Activated CD4-positive, CD25-positive, alpha-beta regulatory T cell treated with anti-CD3 and anti-CD28 coated beads, Interleukin-2, amount 50 U/mL, for 16 hours (primary cell): ENCODE results near the gene KIAA1958.
"Not testable (repeated sequence)": the region's sequence is repeated elsewhere in the genome, so short reads cannot be mapped to it uniquely, and the experiment has no call there.

Experiments used
- DNase-seq: peaks from one replicate; pipeline ENCODE4 v3.0.0-alpha.2; 2020; ENCODE audit warnings: low read depth, low spot score

KIAA1958 gene

DNA sequence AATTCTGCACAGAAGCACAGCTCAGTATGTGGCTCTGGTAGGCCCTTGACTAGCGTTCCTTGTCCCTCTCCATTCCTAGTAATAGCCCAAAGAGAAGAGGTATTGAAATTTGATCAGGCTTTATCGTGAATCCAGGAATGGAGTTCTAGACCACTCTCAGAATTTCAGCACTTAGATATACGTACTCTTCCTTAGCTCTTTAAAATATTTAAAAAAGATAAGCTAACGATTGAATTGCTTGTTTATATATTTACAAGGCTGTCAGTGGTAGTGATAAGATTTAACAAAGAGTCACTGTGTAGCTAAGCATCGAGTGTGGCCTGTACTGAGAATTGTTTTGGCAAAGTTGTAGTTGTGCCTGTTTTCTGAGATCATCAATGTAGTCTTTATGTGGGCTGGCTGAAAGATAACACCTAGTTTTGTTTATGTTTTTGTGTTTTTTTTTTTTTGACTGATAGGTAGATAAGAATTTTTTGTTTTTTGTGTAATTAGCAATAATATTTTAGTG lies 2.5 kb downstream of the KIAA1958 start:
- no peak for DNase-seq

- DNase-seq, result no peak
Measured at GRCh38 chr9:112489876-112490666, 3.4 kb downstream of the KIAA1958 start.

DNA sequence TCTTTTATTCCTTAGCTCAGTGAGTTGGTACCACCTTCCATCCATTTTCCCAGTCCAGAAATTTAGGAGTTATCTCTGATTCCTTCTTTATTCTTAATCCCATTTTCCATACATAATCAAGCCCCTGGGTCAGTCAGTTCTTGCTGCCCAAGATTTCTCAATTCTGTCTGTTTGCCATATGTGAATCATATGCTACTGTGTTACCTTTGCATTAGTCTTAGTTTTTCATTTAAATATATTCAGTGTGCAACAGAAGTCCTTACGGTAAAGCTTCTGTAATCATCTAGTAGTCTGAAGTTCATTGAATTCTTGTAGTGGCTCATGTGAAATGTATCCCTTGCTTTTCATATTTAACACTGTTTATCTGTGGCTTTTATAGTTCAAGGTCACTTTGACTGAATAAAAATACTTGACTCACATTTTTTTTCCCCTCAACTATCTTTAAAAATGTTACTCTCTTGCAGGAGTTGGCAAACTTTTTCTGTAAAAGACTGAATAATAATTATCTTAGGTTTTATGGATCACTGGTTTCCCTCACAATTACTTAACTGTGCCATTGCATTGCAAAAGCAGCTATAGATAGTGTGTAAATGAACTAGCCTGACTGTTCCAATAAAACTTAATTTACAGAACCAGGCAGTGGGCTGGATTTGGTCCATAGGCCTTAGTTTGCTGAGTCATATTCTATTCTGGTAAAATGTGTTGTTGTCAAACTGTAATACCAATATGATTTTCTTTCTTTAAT lies 6.9 kb downstream of the KIAA1958 start:
- DNase-seq, result no peak

DNA sequence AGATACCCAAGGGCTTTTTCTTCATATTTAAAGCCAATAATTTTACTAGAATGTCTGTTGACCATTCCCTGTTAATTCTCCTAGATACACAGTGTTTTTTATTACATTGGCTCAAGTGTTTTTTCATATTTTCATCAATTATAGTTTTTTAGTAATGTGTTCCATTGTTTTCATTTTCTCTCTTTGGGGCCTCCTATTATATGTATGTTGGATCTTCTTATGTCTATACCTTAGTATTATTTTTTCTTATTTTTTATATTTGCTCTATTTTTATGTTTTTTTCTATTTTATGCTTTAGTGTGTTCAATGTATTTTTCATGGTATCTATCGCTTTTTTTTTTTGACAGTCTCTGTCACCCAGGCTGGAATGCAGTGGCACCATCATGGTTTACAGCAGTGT lies 7.5 kb downstream of the KIAA1958 start:
- no peak for DNase-seq

DNA sequence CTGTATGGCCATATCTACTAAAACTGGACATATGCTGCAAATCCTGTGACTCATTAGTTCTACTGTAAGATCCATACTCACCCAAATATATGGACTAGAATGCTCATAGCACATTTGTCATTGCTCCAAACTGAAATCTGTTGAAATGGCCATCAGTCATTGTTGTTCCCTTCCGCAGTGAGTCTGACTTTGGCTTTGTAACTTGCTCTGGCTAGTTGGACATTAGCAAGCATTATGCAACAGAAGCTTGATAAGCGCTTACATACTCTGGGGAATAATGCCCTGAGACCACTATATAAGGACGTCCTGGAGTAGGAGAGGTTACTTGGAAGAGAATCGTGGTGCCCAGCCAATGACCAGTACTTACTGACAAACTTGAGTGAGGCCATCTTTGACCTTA lies 9.0 kb downstream of the KIAA1958 start:
- DNase-seq, result no peak

GRCh38 chr9:112496074-112496722 lies 9.6 kb downstream of the KIAA1958 start:
- DNase-seq, result no peak

GRCh38 chr9:112500842-112501241 lies 14.2 kb downstream of the KIAA1958 start:
- no peak for DNase-seq

- DNase-seq, result no peak
Measured at GRCh38 chr9:112501287-112501686, 14.7 kb downstream of the KIAA1958 start.

DNA sequence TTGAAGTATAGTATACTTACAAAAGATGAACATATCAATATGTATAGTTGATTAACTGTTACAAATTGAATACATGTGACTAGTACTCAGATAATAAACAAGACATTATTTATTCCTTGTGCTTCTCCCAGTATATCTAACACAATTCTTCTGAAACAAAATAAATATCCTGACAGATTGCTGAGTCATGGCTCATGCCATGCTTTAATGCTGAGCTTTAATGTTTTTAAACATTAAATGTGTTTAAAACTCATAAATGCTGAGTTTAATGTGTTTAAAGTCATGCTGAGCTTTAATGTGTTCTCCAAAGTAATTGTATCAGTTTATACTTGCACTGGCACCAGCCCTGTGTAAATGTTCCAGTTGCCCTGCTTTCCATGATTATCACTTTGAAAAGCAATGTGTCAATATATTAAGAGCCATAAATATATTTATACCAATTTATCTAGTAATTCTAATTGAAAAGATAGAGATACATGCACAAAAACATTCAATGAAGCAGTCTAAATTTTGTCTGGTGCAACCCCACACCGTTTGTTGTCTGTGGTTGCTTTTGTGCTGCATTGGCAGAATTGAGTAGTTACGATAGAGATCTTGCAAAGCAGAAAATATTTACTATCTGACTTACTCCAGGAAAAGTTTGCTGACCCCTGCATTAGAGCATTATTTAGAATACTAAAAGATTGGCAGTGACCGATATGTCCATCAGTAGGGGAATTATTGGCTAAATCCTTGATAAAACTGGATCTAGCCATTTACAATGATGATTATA lies 15.7 kb downstream of the KIAA1958 start:
- DNase-seq, result no peak

DNA sequence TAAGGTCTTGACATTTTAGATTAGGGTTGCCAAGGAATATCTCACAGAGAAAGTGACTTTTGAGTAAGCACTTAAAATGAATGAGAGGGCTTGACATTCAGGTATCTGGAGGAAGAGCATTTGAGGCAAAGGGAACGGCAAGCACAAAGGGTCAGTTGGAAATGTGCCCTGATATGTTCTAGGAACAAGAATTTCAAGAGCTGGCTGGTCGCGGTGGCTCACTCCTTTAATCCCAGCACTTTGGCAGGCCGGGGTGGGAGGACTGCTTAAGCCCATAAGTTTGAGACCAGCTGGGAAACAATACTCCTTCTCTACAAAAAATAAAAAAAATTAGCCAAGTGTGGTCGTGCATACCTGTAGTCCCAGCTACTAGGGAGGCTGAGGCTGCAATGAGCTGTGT lies 16.5 kb downstream of the KIAA1958 start:
- DNase-seq, result no peak

DNA sequence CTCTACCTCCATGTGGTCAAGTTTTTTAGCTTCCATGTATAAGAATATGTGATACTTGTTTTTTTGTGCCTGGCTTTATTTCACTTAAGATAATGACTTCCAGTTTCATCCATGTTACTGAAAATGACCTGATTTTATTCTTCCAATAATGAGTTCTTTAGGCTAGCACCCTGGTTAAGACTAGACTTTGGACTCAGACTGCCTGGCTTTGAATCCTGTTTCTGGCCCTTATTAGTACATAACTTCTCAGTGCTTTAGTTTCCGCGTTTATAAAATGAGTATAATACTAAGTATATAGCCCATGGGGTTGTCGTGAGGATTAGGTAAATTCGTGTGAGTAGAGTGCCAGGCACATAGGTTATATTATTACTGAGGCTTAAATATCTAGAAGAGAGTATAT lies 18.5 kb downstream of the KIAA1958 start:
- no peak for DNase-seq

GRCh38 chr9:112505607-112506006 lies 19.0 kb downstream of the KIAA1958 start:
- no peak for DNase-seq

- DNase-seq, result no peak
Measured at GRCh38 chr9:112506571-112506970, 19.9 kb downstream of the KIAA1958 start.

GRCh38 chr9:112507001-112507680 lies 20.5 kb downstream of the KIAA1958 start:
- DNase-seq, result no peak

- DNase-seq, result no peak
Measured at GRCh38 chr9:112508377-112508776, 21.8 kb downstream of the KIAA1958 start.

- not testable (repeated sequence) for DNase-seq
Measured at GRCh38 chr9:112512377-112512776, 25.8 kb downstream of the KIAA1958 start.

DNA sequence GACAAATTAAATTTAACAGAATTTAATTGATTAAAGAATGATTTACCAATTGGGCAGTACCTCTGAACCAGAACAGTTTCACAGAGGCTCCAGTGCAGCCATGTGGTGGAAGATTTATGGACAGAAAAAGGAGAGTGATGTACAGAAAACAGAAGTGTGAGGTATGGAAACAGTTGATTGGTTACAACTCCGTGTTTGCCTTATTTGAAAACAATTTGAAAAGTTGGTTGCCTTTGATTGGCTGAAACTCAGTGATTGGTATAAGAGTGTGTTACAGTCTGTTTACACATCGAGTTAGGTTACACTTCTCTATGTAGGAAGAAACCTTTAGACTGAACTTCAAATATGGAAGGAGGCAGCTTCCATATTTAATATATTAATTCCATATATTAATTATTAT lies 30.1 kb downstream of the KIAA1958 start:
- DNase-seq, result no peak

- DNase-seq, result no peak
Measured at GRCh38 chr9:112520069-112520468, 33.4 kb downstream of the KIAA1958 start.

DNA sequence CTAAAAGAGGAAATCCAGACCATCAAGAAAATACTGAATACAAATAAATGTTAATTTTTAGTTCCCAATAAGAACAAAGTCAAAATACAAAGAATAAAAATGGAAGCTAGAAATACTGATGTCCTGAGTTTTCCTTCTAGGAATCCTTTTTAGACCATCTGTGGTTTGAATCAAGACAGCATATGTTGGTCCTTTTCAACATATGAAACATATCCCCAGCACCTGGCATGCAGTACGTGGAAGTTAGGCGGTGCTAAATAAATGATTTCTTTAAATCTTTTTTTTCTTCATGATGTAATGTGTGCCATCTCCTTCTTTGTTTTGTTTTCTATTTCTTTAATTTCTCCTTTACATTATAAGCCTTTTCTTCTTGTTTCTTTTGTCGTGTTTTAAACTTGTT lies 34.0 kb downstream of the KIAA1958 start:
- DNase-seq, result no peak

- DNase-seq, result no peak
Measured at GRCh38 chr9:112526973-112527372, 40.3 kb downstream of the KIAA1958 start.

GRCh38 chr9:112527959-112528358 lies 41.3 kb downstream of the KIAA1958 start:
- no peak for DNase-seq
